Measurements from ENCODE around the gene SPEF1.

Gene SPEF1

GRCh38 chr20:3766422-3767109 lies 14.7 kb downstream of the SPEF1 start:
- no peak for DNase-seq (ENCODE audit: low read depth in 3 of 3)

- no peak for DNase-seq (ENCODE audit: low read depth in 3 of 3)
Observed at GRCh38 chr20:3765171-3765882, 15.9 kb downstream of the SPEF1 start.

GRCh38 chr20:3764659-3765058 lies 16.6 kb downstream of the SPEF1 start:
- no peak for DNase-seq (ENCODE audit: low read depth in 3 of 3)

- no peak for DNase-seq (ENCODE audit: low read depth in 3 of 3)
Observed at GRCh38 chr20:3763671-3764601, 17.3 kb downstream of the SPEF1 start.

- DNase-seq (ENCODE audit: low read depth in 3 of 3), result no peak
Observed at GRCh38 chr20:3760655-3761348, 20.4 kb downstream of the SPEF1 start.

GRCh38 chr20:3759884-3760283 lies 21.4 kb downstream of the SPEF1 start:
- no peak for DNase-seq (ENCODE audit: low read depth in 3 of 3)

- DNase-seq (ENCODE audit: low read depth in 3 of 3), result no peak
Observed at GRCh38 chr20:3759316-3759823, 21.9 kb downstream of the SPEF1 start.

GRCh38 chr20:3758566-3758965 lies 22.7 kb downstream of the SPEF1 start:
- DNase-seq (ENCODE audit: low read depth in 3 of 3), result no peak

- no peak for DNase-seq (ENCODE audit: low read depth in 3 of 3)
Observed at GRCh38 chr20:3757268-3757667, 24.0 kb downstream of the SPEF1 start.

GRCh38 chr20:3755814-3756480 lies 25.3 kb downstream of the SPEF1 start:
- no peak for DNase-seq (ENCODE audit: low read depth in 3 of 3)

- DNase-seq (ENCODE audit: low read depth in 3 of 3), result no peak
Observed at GRCh38 chr20:3755269-3755668, 26.0 kb downstream of the SPEF1 start.

GRCh38 chr20:3754276-3754630 lies 27.0 kb downstream of the SPEF1 start:
- no peak for DNase-seq (ENCODE audit: low read depth in 3 of 3)

GRCh38 chr20:3753501-3754275 lies 27.6 kb downstream of the SPEF1 start:
- no peak for DNase-seq (ENCODE audit: low read depth in 3 of 3)

GRCh38 chr20:3753098-3753497 lies 28.1 kb downstream of the SPEF1 start:
- DNase-seq (ENCODE audit: low read depth in 3 of 3), result peak in 2 of 3 experiments; percentile 40 to 47

GRCh38 chr20:3752386-3752759 lies 28.9 kb downstream of the SPEF1 start:
- no peak for DNase-seq (ENCODE audit: low read depth in 3 of 3)

- DNase-seq (ENCODE audit: low read depth in 3 of 3), result peak in 2 of 3 experiments; percentile 22 to 63
Observed at GRCh38 chr20:3751675-3752385, 29.4 kb downstream of the SPEF1 start.

GRCh38 chr20:3751305-3751674 lies 30.0 kb downstream of the SPEF1 start:
- DNase-seq (ENCODE audit: low read depth in 3 of 3), result no peak

GRCh38 chr20:3749689-3750531 lies 31.3 kb downstream of the SPEF1 start:
- DNase-seq (ENCODE audit: low read depth in 3 of 3), result peak in 1 of 3 experiments; percentile 37

All from stimulated activated CD4-positive, alpha-beta T cell treated with anti-CD3 and anti-CD28 coated beads, TNF-alpha, amount 100 ng/mL, for 24 hours (primary cell).